Measurements from ENCODE around the gene RCC1.
"Not testable (repeated sequence)": the region's sequence is repeated elsewhere in the genome, so short reads cannot be mapped to it uniquely, and the experiment has no call there.

Gene RCC1

GRCh38 chr1:28566931-28567330, 61.1 kb downstream of the RCC1 start:
- H3K36me3 ChIP-seq (ENCODE audit: control insufficient read depth, insufficient read depth, low read length) = peaks cover 16% of the 10 kb centered on the region; the same call in 1 of the 2 replicates

GRCh38 chr1:28571911-28572310, 66.1 kb downstream of the RCC1 start:
- no peak for DNase-seq (ENCODE audit: low read depth, low spot score)
- Histone ChIP-seq H3K4me3 (ENCODE audit: low read length) (no peak overlapping the region), H3K9me3 (ENCODE audit: control insufficient read depth, insufficient read depth, low read length) (no peaks in the 10 kb centered on the region), H3K4me1 (ENCODE audit: control insufficient read depth, insufficient read depth, low read length) (no peaks in the 10 kb centered on the region), H3K27me3 (ENCODE audit: control insufficient read depth, insufficient read depth, low read length) (no peaks in the 10 kb centered on the region), H3K27ac (ENCODE audit: low read length) (no peak overlapping the region), H3K36me3 (ENCODE audit: control insufficient read depth, insufficient read depth, low read length) (peaks cover 6% of the 10 kb centered on the region; the same call in 1 of the 2 replicates)
- no CpG with 5 or more reads among the region's 4 CpGs for WGBS (ENCODE audit: insufficient coverage, insufficient read length)

More at GRCh38 chr1:28566931-28567330, 61.1 kb downstream of the RCC1 start:
- Histone ChIP-seq H3K27me3 (ENCODE audit: control insufficient read depth, insufficient read depth, low read length) (no peaks in the 10 kb centered on the region), H3K4me3 (ENCODE audit: low read length) (no peak overlapping the region), H3K27ac (ENCODE audit: low read length) (no peak overlapping the region), H3K4me1 (ENCODE audit: control insufficient read depth, insufficient read depth, low read length) (no peaks in the 10 kb centered on the region), H3K9me3 (ENCODE audit: control insufficient read depth, insufficient read depth, low read length) (no peaks in the 10 kb centered on the region)
- no peak for DNase-seq (ENCODE audit: low read depth, low spot score)
- WGBS (ENCODE audit: insufficient coverage, insufficient read length) = no CpG with 5 or more reads among the region's 2 CpGs

GRCh38 chr1:28572891-28573290, 67.0 kb downstream of the RCC1 start:
- not testable (repeated sequence) for H3K27me3 ChIP-seq (ENCODE audit: control insufficient read depth, insufficient read depth, low read length); H3K4me1 ChIP-seq (ENCODE audit: control insufficient read depth, insufficient read depth, low read length); H3K36me3 ChIP-seq (ENCODE audit: control insufficient read depth, insufficient read depth, low read length); DNase-seq (ENCODE audit: low read depth, low spot score); H3K4me3 ChIP-seq (ENCODE audit: low read length); H3K9me3 ChIP-seq (ENCODE audit: control insufficient read depth, insufficient read depth, low read length); H3K27ac ChIP-seq (ENCODE audit: low read length)
- no CpG with 5 or more reads among the region's 12 CpGs for WGBS (ENCODE audit: insufficient coverage, insufficient read length)

- Histone ChIP-seq H3K9me3 (ENCODE audit: control insufficient read depth, insufficient read depth, low read length) (no peaks in the 10 kb centered on the region), H3K4me3 (ENCODE audit: low read length) (no peak overlapping the region), H3K4me1 (ENCODE audit: control insufficient read depth, insufficient read depth, low read length) (no peaks in the 10 kb centered on the region), H3K27ac (ENCODE audit: low read length) (no peak overlapping the region), H3K27me3 (ENCODE audit: control insufficient read depth, insufficient read depth, low read length) (no peaks in the 10 kb centered on the region), H3K36me3 (ENCODE audit: control insufficient read depth, insufficient read depth, low read length) (peaks cover 9% of the 10 kb centered on the region; the same call in 1 of the 2 replicates)
- DNase-seq (ENCODE audit: low read depth, low spot score) = no peak
- WGBS (ENCODE audit: insufficient coverage, insufficient read length) = no CpG with 5 or more reads among the region's 11 CpGs
Observed at GRCh38 chr1:28573564-28573963, 67.7 kb downstream of the RCC1 start.

- Histone ChIP-seq H3K4me3 (ENCODE audit: low read length) (no peak overlapping the region), H3K27ac (ENCODE audit: low read length) (no peak overlapping the region), H3K36me3 (ENCODE audit: control insufficient read depth, insufficient read depth, low read length) (peaks cover 28% of the 10 kb centered on the region; the same call in 1 of the 2 replicates), H3K27me3 (ENCODE audit: control insufficient read depth, insufficient read depth, low read length) (no peaks in the 10 kb centered on the region), H3K9me3 (ENCODE audit: control insufficient read depth, insufficient read depth, low read length) (no peaks in the 10 kb centered on the region), H3K4me1 (ENCODE audit: control insufficient read depth, insufficient read depth, low read length) (no peaks in the 10 kb centered on the region)
- no peak for DNase-seq (ENCODE audit: low read depth, low spot score)
- WGBS (ENCODE audit: insufficient coverage, insufficient read length) = no CpG with 5 or more reads among the region's 1 CpG
Observed at GRCh38 chr1:28577052-28577678, 71.3 kb downstream of the RCC1 start.

GRCh38 chr1:28577738-28578536, 72.1 kb downstream of the RCC1 start:
- H3K36me3 ChIP-seq (ENCODE audit: control insufficient read depth, insufficient read depth, low read length) = peaks cover 28% of the 10 kb centered on the region; the same call in 1 of the 2 replicates
- no peak overlapping the region for H3K27ac ChIP-seq (ENCODE audit: low read length)
- no peaks in the 10 kb centered on the region for H3K4me1 ChIP-seq (ENCODE audit: control insufficient read depth, insufficient read depth, low read length)
- no peak overlapping the region for H3K4me3 ChIP-seq (ENCODE audit: low read length)
- H3K27me3 ChIP-seq (ENCODE audit: control insufficient read depth, insufficient read depth, low read length) = no peaks in the 10 kb centered on the region
- DNase-seq (ENCODE audit: low read depth, low spot score) = no peak
- WGBS (ENCODE audit: insufficient coverage, insufficient read length) = no CpG with 5 or more reads among the region's 6 CpGs
- H3K9me3 ChIP-seq (ENCODE audit: control insufficient read depth, insufficient read depth, low read length) = no peaks in the 10 kb centered on the region

GRCh38 chr1:28578696-28579218, 72.9 kb downstream of the RCC1 start:
- Histone ChIP-seq H3K27ac (ENCODE audit: low read length) (no peak overlapping the region), H3K4me1 (ENCODE audit: control insufficient read depth, insufficient read depth, low read length) (no peaks in the 10 kb centered on the region), H3K36me3 (ENCODE audit: control insufficient read depth, insufficient read depth, low read length) (peaks cover 28% of the 10 kb centered on the region; the same call in 1 of the 2 replicates), H3K27me3 (ENCODE audit: control insufficient read depth, insufficient read depth, low read length) (no peaks in the 10 kb centered on the region), H3K4me3 (ENCODE audit: low read length) (no peak overlapping the region), H3K9me3 (ENCODE audit: control insufficient read depth, insufficient read depth, low read length) (no peaks in the 10 kb centered on the region)
- no peak for DNase-seq (ENCODE audit: low read depth, low spot score)
- no CpG with 5 or more reads among the region's 6 CpGs for WGBS (ENCODE audit: insufficient coverage, insufficient read length)

- H3K9me3 ChIP-seq (ENCODE audit: control insufficient read depth, insufficient read depth, low read length) = no peaks in the 10 kb centered on the region
- no peak overlapping the region; the same call in 1 of the 2 replicates for H3K4me3 ChIP-seq (ENCODE audit: low read length)
- DNase-seq (ENCODE audit: low read depth, low spot score) = no peak
- H3K27me3 ChIP-seq (ENCODE audit: control insufficient read depth, insufficient read depth, low read length) = no peaks in the 10 kb centered on the region
- no peaks in the 10 kb centered on the region for H3K4me1 ChIP-seq (ENCODE audit: control insufficient read depth, insufficient read depth, low read length)
- WGBS (ENCODE audit: insufficient coverage, insufficient read length) = no CpG with 5 or more reads among the region's 1 CpG
- peaks cover 28% of the 10 kb centered on the region; the same call in 1 of the 2 replicates for H3K36me3 ChIP-seq (ENCODE audit: control insufficient read depth, insufficient read depth, low read length)
- H3K27ac ChIP-seq (ENCODE audit: low read length) = no peak overlapping the region
Observed at GRCh38 chr1:28579401-28579800, 73.6 kb downstream of the RCC1 start.

- DNase-seq (ENCODE audit: low read depth, low spot score) = no peak
- Histone ChIP-seq H3K4me1 (ENCODE audit: control insufficient read depth, insufficient read depth, low read length) (no peaks in the 10 kb centered on the region), H3K4me3 (ENCODE audit: low read length) (peak overlapping the region; percentile 92), H3K36me3 (ENCODE audit: control insufficient read depth, insufficient read depth, low read length) (peaks cover 28% of the 10 kb centered on the region; the same call in 1 of the 2 replicates), H3K27ac (ENCODE audit: low read length) (no peak overlapping the region), H3K27me3 (ENCODE audit: control insufficient read depth, insufficient read depth, low read length) (no peaks in the 10 kb centered on the region), H3K9me3 (ENCODE audit: control insufficient read depth, insufficient read depth, low read length) (no peaks in the 10 kb centered on the region)
- no CpG with 5 or more reads among the region's 26 CpGs for WGBS (ENCODE audit: insufficient coverage, insufficient read length)
Observed at GRCh38 chr1:28580722-28581530, 75.1 kb downstream of the RCC1 start.
